Fibroblast of skin of left quadriceps (primary cell): ENCODE results near the gene ZNF181.
A peak's percentile ranks its signal among the peaks of the same experiment; 100 is the strongest.
"Not testable (repeated sequence)": the region's sequence is repeated elsewhere in the genome, so short reads cannot be mapped to it uniquely, and the experiment has no call there.

Experiments
- DNase-seq, 2 experiments: peaks; one replicate each; pipeline ENCODE4 v3.0.0-alpha.2; 2013; ENCODE audit warnings: low read depth in 2 of 2

Gene ZNF181

DNA sequence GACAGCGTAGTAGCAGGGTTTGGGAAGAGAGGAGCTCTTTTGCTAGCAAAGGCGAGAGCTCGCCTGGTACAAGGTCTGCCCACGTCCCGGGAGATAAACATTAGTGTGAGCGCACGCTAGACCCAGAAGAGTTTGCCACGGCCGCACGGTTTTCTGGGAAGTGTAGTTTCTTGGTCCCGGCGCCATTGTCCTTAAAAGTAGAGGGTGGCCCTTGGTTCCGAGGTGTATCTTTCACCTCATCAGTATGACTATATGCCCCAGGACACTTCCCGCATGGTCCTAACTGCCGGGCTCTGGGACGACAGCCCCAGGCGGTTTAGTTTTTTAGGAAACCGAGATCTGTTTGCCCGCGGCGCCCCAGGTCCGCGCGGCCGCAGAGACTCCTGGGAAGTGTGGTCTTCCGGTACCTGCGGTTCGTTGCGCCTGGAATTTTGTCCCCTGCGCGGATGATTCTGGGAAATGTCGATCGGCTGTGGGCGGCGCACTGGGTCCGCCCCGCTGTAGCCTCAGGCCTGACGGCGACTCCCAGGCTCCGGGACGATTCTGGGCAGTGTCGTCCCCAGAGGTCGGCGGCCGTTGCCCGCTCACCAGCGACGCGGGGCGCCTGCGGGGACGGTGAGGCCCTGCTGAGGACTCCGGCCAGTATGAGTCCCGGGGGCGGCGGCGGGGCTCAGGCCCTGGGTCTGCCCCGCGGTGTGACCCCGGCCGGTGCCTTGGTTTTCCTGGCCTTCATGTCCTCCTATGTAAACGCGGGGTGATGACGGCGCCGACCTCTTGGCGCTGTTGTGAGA lies at the start of gene ZNF181:
ZNF181 (plus strand) TSS at position 498 of the 791 bp plus-strand sequence. CDS start 795 bp downstream, outside the sequence.
- DNase-seq = peak; percentile 70 to 75

- not testable (repeated sequence) for DNase-seq
Measured at GRCh38 chr19:34685266-34685665, 48.8 kb upstream of the ZNF181 start.

DNA sequence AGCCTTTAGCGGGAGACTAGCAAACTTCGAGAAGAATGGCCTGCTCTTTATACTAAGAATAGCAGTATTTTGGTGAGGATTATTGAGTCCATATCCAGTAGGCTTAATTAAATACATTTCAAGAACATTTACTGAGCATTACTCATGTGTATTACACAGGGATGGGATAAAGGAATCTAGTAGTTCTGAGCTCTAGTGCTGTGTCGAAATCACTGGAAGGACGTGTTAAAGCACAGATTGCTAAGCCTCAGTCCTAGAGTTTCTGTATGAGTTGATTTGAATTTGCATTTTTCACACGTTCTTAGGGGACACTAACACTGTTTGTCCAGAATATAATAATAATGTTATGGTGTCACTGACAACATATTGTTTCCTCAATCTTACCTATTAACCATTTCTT lies 47.6 kb upstream of the ZNF181 start:
- DNase-seq = no peak

DNA sequence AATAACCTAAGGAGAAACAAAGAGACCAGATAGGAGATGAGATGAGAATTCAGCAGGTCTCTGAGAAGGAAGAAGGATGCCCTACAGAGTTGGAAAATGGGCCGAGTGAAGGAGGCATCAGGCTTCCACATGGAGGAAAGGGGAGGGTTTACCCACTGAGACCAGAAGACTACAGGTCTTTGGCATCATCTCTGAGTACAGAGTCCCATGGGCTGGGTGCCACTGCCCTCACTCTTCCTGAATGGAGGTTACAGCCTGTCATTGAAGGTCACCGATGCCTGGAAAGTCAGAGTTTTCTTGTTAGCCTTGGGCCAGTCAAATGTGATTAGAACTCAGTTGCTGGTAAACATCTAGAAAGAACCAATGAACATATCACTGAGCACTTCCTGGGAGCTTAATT lies 46.7 kb upstream of the ZNF181 start:
- no peak for DNase-seq

GRCh38 chr19:34688592-34688991 lies 45.5 kb upstream of the ZNF181 start:
- no peak for DNase-seq

DNA sequence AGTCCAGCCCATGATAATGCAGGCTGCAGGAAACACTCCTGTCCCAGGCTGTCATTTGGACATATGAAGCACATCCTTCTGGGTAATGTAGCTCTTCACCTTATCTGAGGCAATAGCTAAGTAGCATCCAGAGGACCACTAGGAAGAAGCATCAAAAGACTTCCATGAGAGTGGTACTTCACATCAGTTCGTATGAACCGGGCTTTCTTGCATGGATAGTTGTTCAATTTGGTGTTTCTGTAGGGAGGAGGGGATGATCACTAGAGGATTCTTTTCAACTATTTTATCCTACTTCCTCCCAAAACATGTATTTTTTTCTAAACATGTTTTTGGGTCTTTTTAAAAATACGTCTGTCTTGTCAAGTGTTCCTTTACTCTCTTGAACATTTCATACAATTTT lies 43.7 kb upstream of the ZNF181 start:
- DNase-seq = no peak

GRCh38 chr19:34692549-34692948 lies 41.5 kb upstream of the ZNF181 start:
- no peak for DNase-seq

- no peak for DNase-seq
Measured at GRCh38 chr19:34707661-34708060, 26.4 kb upstream of the ZNF181 start.

DNA sequence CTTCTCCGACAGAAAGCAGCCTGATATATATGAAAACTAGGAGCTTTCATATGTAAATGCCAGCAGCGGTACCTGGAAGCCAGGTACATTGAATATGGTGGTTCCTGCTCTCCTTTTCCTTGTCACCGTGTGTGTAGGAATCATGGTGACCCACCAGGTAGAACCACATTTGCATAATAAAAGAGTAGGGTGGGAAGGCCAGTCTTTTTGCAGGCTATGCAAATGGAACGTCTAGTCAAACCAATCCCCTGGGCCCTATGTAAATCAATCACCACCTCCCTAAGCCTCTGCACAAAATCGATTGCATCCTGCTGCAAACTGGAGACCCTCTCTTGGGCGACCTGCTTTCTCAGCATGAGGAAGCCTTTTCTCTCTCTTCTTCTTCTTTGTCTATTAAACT lies 22.2 kb upstream of the ZNF181 start:
- DNase-seq = no peak

DNA sequence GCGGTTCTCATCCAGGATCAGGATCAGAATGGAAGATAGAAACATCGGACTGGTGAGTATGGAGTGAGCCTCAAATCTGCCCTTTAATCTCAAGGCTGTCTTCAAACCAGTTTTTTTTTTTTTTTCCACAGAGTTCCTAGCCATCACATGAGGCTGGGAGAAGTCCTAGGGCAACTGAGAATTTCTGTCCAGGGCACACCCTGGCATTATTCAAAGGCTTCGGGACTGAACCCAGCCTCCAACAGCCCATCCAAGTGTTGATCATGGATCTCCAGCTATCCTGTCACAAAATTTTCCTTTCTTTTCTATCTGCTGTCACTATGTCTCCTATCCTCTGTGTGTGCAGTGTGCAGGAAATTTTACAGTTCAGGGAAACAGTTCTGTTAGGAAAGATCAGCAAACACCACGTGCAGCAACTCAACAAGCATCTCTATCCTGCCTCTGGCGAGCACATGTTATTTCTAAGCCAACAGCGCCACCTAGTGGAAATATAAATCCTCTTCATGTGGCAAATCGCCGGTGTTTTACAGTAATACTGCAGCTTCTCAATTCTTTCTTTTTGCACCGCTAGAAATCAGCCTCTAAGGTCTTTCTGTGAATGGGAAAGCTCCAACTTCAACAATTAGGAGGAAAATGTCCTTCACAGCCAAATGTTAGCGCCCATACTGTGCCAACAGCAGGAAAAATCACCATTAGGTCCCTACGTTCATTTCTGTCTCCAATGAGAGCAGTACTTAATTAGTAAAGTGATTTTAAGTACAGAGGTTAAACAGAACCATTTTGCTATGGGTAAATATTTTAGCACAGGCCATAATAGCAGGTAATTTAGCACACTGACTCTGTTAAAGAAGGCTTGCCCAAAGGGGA lies 21.4 kb upstream of the ZNF181 start:
- peak; percentile 25 to 32 for DNase-seq

GRCh38 chr19:34713262-34713637 lies 20.8 kb upstream of the ZNF181 start:
- no peak for DNase-seq

- no peak for DNase-seq
Measured at GRCh38 chr19:34715357-34715756, 18.7 kb upstream of the ZNF181 start.

DNA sequence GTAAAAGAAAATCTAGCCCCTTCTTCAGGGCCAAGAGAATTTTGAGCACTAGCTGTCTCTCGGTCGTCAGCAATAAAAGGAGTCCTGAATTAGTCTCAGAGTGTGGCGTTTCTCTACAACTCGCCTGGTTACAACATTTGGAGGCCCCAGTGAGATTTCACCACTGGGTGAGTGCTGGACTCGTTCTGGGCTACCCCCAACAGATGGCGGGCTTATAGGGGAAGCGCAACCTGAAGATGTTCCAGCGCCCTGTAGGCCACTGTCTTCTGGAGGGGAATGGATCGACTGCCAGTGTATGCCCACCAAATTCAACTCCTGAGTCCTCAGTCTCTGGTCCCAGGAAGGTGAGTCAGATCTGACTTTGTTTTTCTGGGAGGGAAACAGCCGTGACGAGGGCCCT lies 11.7 kb upstream of the ZNF181 start:
- no peak for DNase-seq

- no peak for DNase-seq
Measured at GRCh38 chr19:34725400-34725799, 8.6 kb upstream of the ZNF181 start.

- DNase-seq = no peak
Measured at GRCh38 chr19:34731019-34731829, 2.8 kb upstream of the ZNF181 start.

- DNase-seq = no peak
Measured at GRCh38 chr19:34731964-34732363, 2.1 kb upstream of the ZNF181 start.

- no peak for DNase-seq
Measured at GRCh38 chr19:34732612-34733211, 1.3 kb upstream of the ZNF181 start.

DNA sequence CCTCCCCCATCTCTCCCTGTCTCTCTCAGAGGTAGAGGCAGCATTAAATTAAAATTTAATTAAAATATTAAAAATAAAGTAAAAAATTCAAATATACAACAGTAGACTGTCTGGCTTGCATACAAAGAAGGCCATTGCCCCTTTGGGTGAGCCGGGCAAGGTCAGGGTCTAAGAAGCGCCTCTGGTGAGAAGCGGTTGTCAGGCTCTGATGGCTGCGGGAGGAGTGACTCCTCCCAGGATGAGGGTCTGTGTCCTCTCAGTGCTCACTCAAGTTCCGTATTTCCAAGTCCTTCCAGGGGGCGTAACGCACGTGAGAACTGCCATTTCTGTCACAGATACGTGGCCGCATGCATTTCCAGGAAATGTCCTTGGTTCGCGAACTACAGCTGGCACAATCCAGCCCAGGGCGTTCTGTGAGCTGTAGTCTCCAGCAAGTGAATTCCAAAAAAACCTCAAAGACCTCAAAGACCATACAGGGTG lies 737 bp upstream of the ZNF181 start:
- no peak for DNase-seq

GRCh38 chr19:34734537-34735103 lies 577 bp downstream of the ZNF181 start:
- DNase-seq = peak; percentile 43 to 44

DNA sequence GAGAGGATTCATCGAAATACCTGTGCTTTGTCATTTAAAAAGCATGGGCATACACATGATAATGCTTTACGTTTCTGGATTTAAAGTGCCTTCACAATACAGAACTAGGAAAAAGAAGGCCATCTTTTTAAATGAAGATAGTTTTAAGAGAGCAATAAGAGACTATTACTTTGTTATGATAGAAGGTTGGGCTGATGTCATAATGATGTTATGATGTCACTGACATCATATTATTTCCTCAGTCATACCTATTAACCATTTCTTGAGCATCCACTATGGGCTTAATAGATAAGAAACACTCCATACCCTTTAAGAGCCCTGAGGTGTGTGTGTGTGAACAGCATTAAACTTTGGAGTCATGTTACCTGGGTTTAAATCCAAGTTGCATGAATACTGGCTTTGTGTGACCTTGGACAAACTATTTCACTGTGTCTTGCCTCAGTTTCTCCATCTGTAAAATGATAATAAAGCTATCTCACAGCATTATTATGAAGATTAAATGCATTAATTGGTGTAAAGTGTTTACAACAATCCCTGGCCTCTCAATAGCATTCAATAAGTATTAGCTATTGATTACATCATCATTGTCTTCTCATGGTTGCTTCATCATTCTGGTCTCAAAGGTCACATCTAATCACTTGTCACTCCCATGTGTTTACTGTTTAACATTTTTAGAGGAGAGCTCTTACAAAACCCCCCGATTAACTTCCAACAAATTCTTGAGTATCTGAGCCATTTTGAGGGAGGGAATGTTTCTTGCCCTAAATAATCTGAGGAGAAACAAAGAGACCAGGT lies 11.1 kb downstream of the ZNF181 start:
- no peak for DNase-seq
